GM12878 (cell line): ENCODE results near the gene ABTB1.

ENCODE experiments used
- CTCF ChIP-seq, 3 experiments: IDR thresholded peaks in 2 of 3; conservative IDR thresholded peaks in 1 of 3; 2 replicates each; pipeline ENCODE4 v1.5.1; 2011; ENCODE audit warnings: low read depth in 3 of 3, low read length in 3 of 3, mild to moderate bottlenecking in 3 of 3, control low read depth in 2 of 3, moderate library complexity in 2 of 3, inconsistent platforms in 1 of 3, mixed read lengths in 1 of 3; ENCODE audit not compliant: control insufficient read depth in 2 of 3, insufficient read depth in 1 of 3; ENCODE audit errors: extremely low read depth in 1 of 3
- EP300 ChIP-seq, 2 experiments: fragments of 150-350 bp in 1 of 2; IDR thresholded peaks; 2 replicates each; pipeline ENCODE4 v1.6.1; 2011 to 2012; ENCODE audit warnings: low read depth in 2 of 2, low read length in 2 of 2, borderline replicate concordance in 1 of 2, improper control_type of control experiment in 1 of 2, inconsistent platforms in 1 of 2; ENCODE audit not compliant: control insufficient read depth in 1 of 2
- HCFC1 ChIP-seq: fragments of 150-350 bp; IDR thresholded peaks from 2 replicates; pipeline ENCODE4 v1.6.1; 2014; ENCODE audit warnings: low read length
- MTA2 ChIP-seq: fragments of 450-650 bp; IDR thresholded peaks from 2 replicates; pipeline ENCODE4 v1.6.1; 2016; ENCODE audit warnings: low read depth, mild to moderate bottlenecking, moderate library complexity
- NFIC ChIP-seq: IDR thresholded peaks from 2 replicates; pipeline ENCODE4 v1.6.1; 2012; ENCODE audit warnings: low read depth, mild to moderate bottlenecking, inconsistent platforms, low read length, moderate library complexity
- NR2C2 ChIP-seq: IDR thresholded peaks from 2 replicates; pipeline ENCODE4 v1.6.1; 2011; ENCODE audit warnings: borderline replicate concordance, low read depth; ENCODE audit not compliant: control insufficient read depth, insufficient read length
- PKNOX1 ChIP-seq: fragments of 450-650 bp; IDR thresholded peaks from 2 replicates; pipeline ENCODE4 v1.6.1; 2016; ENCODE audit warnings: mild to moderate bottlenecking
- POLR2A ChIP-seq: IDR thresholded peaks from 2 replicates; pipeline ENCODE4 v1.6.1; 2011; ENCODE audit warnings: low read depth, mild to moderate bottlenecking, low read length
- POLR2AphosphoS5 ChIP-seq: IDR thresholded peaks from 2 replicates; pipeline ENCODE4 v1.6.1; 2011; ENCODE audit warnings: mild to moderate bottlenecking, low read length, inconsistent platforms
- RFX5 ChIP-seq: IDR thresholded peaks from 2 replicates; pipeline ENCODE4 v1.6.1; 2011; ENCODE audit warnings: low read depth, low read length, improper control_type of control experiment
- ZNF274 ChIP-seq: IDR thresholded peaks from one replicate; pipeline ENCODE4 v1.8.0; 2011; ENCODE audit not compliant: insufficient read length, insufficient read depth
- ZNF622 ChIP-seq: fragments of 450-650 bp; IDR thresholded peaks from 2 replicates; pipeline ENCODE4 v1.6.1; 2017; ENCODE audit warnings: mild to moderate bottlenecking, inconsistent platforms
- TF ChIP-seq, protein P1 (sequence below): IDR thresholded peaks from 2 replicates; pipeline ENCODE4 v1.6.1; 2011; ENCODE audit warnings: borderline replicate concordance, low read depth, mild to moderate bottlenecking, moderate library complexity, low read length; ENCODE audit not compliant: insufficient read depth, poor library complexity, severe bottlenecking

- TF ChIP-seq CTCF (IDR thresholded peaks at IDR 0.05 in 2 of 3, conservative IDR thresholded peaks at IDR 0.05 in 1 of 3; ENCODE audit: control insufficient read depth in 2 of 3, extremely low read depth in 1 of 3, insufficient read depth in 1 of 3, low read depth in 3 of 3, low read length in 3 of 3) (no peak), MTA2 (no peak), HCFC1 (no peak), ZNF274 (no peak), PKNOX1 (no peak), POLR2A (no peak), RFX5 (no peak), ZNF622 (no peak), EP300 (IDR thresholded peaks at IDR 0.05; ENCODE audit: borderline replicate concordance in 1 of 2, control insufficient read depth in 1 of 2, low read depth in 2 of 2, low read length in 2 of 2) (no peak), POLR2AphosphoS5 (no peak), NFIC (no peak), NR2C2 (no peak)
- TF ChIP-seq, protein P1, sequence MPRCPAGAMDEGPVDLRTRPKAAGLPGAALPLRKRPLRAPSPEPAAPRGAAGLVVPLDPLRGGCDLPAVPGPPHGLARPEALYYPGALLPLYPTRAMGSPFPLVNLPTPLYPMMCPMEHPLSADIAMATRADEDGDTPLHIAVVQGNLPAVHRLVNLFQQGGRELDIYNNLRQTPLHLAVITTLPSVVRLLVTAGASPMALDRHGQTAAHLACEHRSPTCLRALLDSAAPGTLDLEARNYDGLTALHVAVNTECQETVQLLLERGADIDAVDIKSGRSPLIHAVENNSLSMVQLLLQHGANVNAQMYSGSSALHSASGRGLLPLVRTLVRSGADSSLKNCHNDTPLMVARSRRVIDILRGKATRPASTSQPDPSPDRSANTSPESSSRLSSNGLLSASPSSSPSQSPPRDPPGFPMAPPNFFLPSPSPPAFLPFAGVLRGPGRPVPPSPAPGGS, result no peak
These were observed 45.6 kb downstream of the ABTB1 start for GRCh38 chr3:127718245-127718915.
